ENCODE measurements around the gene PDK3.

PDK3 gene

GRCh38 chrX:24563291-24564010, 98.4 kb downstream of the PDK3 start:
- peaks cover 10% of the 10 kb centered on the region for H3K36me3 ChIP-seq (ENCODE audit: control insufficient read depth, low read depth, low read length)

DNA sequence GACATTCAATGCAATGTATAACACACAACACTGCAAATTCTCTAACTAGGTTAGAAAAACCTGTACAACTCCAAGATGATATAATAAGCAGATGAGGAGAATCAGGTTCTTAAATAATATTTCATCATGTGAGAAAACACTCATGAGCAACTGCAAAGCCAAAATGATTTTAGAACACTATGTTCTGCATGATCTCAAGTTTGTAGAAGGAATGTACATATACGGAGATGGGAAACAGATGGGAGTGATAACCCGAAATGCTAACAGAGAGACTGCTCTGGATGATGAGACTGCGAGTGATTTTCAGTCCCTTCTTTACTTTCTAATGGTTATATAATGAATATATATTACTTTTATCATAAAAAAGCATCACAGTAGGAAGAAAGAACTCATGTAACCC, 101.2 kb downstream of the PDK3 start:
- H3K4me1 ChIP-seq (ENCODE audit: control insufficient read depth, low read depth, low read length): no peaks in the 10 kb centered on the region
- peaks cover 8% of the 10 kb centered on the region for H3K36me3 ChIP-seq (ENCODE audit: control insufficient read depth, low read depth, low read length)
- no peak overlapping the region for H3K27ac ChIP-seq (ENCODE audit: low read length)
- H3K9ac ChIP-seq (ENCODE audit: low read length): no peak overlapping the region
- H3K9me3 ChIP-seq (ENCODE audit: control insufficient read depth, low read depth, low read length): no peaks in the 10 kb centered on the region
- H3K27me3 ChIP-seq (ENCODE audit: control insufficient read depth, insufficient read depth, low read length): no peaks in the 10 kb centered on the region
- no peak overlapping the region for H3K4me3 ChIP-seq (ENCODE audit: low read length)

More at GRCh38 chrX:24563291-24564010, 98.4 kb downstream of the PDK3 start:
- H3K27me3 ChIP-seq (ENCODE audit: control insufficient read depth, insufficient read depth, low read length): no peaks in the 10 kb centered on the region
- no peak overlapping the region for H3K4me3 ChIP-seq (ENCODE audit: low read length)
- H3K9ac ChIP-seq (ENCODE audit: low read length): no peak overlapping the region
- no peaks in the 10 kb centered on the region for H3K4me1 ChIP-seq (ENCODE audit: control insufficient read depth, low read depth, low read length)
- H3K9me3 ChIP-seq (ENCODE audit: control insufficient read depth, low read depth, low read length): no peaks in the 10 kb centered on the region
- H3K27ac ChIP-seq (ENCODE audit: low read length): no peak overlapping the region

DNA sequence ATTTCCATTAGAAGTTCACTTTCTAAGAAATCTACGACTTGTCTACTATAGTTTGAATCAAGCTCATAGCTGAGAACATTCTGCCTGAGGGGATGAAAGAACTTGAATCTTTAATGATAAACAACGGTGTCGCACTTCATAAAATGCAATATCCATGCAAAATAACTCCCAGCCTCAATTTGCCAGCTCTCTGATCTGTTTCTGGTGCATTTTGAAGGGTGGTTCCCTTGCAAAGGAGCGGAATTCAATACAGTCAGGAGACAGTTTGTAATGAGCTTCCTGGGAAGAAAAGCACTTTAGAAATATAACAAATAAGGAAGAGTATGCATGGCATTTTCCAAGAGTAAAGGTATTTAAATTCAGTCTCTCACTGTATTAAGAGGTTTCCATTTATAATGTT, 102.1 kb downstream of the PDK3 start:
- no peak overlapping the region for H3K27ac ChIP-seq (ENCODE audit: low read length)
- no peak overlapping the region for H3K4me3 ChIP-seq (ENCODE audit: low read length)
- no peak overlapping the region for H3K9ac ChIP-seq (ENCODE audit: low read length)
- H3K27me3 ChIP-seq (ENCODE audit: control insufficient read depth, insufficient read depth, low read length): no peaks in the 10 kb centered on the region
- H3K36me3 ChIP-seq (ENCODE audit: control insufficient read depth, low read depth, low read length): no peaks in the 10 kb centered on the region
- no peaks in the 10 kb centered on the region for H3K4me1 ChIP-seq (ENCODE audit: control insufficient read depth, low read depth, low read length)
- no peaks in the 10 kb centered on the region for H3K9me3 ChIP-seq (ENCODE audit: control insufficient read depth, low read depth, low read length)

GRCh38 chrX:24574743-24575142, 109.7 kb downstream of the PDK3 start:
- Histone ChIP-seq H3K4me3 (ENCODE audit: low read length) (no peak overlapping the region), H3K9ac (ENCODE audit: low read length) (no peak overlapping the region), H3K27ac (ENCODE audit: low read length) (no peak overlapping the region), H3K9me3 (ENCODE audit: control insufficient read depth, low read depth, low read length) (no peaks in the 10 kb centered on the region), H3K36me3 (ENCODE audit: control insufficient read depth, low read depth, low read length) (peaks cover 27% of the 10 kb centered on the region), H3K4me1 (ENCODE audit: control insufficient read depth, low read depth, low read length) (no peaks in the 10 kb centered on the region), H3K27me3 (ENCODE audit: control insufficient read depth, insufficient read depth, low read length) (no peaks in the 10 kb centered on the region)

- no peak overlapping the region for H3K9ac ChIP-seq (ENCODE audit: low read length)
- no peaks in the 10 kb centered on the region for H3K4me1 ChIP-seq (ENCODE audit: control insufficient read depth, low read depth, low read length)
- no peaks in the 10 kb centered on the region for H3K9me3 ChIP-seq (ENCODE audit: control insufficient read depth, low read depth, low read length)
- H3K27ac ChIP-seq (ENCODE audit: low read length): no peak overlapping the region
- H3K36me3 ChIP-seq (ENCODE audit: control insufficient read depth, low read depth, low read length): peaks cover 27% of the 10 kb centered on the region
- H3K27me3 ChIP-seq (ENCODE audit: control insufficient read depth, insufficient read depth, low read length): no peaks in the 10 kb centered on the region
- H3K4me3 ChIP-seq (ENCODE audit: low read length): no peak overlapping the region
Observed at GRCh38 chrX:24575496-24575895, 110.4 kb downstream of the PDK3 start.

GRCh38 chrX:24577091-24577490, 112.0 kb downstream of the PDK3 start:
- H3K27me3 ChIP-seq (ENCODE audit: control insufficient read depth, insufficient read depth, low read length): no peaks in the 10 kb centered on the region
- no peaks in the 10 kb centered on the region for H3K9me3 ChIP-seq (ENCODE audit: control insufficient read depth, low read depth, low read length)
- H3K4me3 ChIP-seq (ENCODE audit: low read length): no peak overlapping the region
- no peak overlapping the region for H3K27ac ChIP-seq (ENCODE audit: low read length)
- H3K4me1 ChIP-seq (ENCODE audit: control insufficient read depth, low read depth, low read length): no peaks in the 10 kb centered on the region
- peaks cover 29% of the 10 kb centered on the region for H3K36me3 ChIP-seq (ENCODE audit: control insufficient read depth, low read depth, low read length)
- no peak overlapping the region for H3K9ac ChIP-seq (ENCODE audit: low read length)

All from iPS-18a (cell line).